GM12878 (cell line): ENCODE measurements around the gene TMEM45A. TPM values are rescaled to one million over a fixed set of nuclear protein-coding genes. Genes with fewer than 3 reads are reported as not detected.

Experiments
- ATAC-seq: fragments of 200-7000 bp; cut with Tn5 transposase; 3 replicates; pipeline ENCODE4 v1.9.1; 2020; ENCODE audit warnings: mild to moderate bottlenecking, moderate library complexity
- BruUV-seq: library from RNA; stranded (reverse); fragments of 400-500 nt; replicated peaks from 2 replicates; lab custom pipeline; 2021; lab: Mats Ljungman, UMichigan
- CTCF ChIA-PET: fragments of 300-600 bp; sonication (Branson Sonifier 250); formaldehyde crosslinking; extraction: SDS; loops from one replicate; lab custom pipeline; 2021; ENCODE audit warnings: inconsistent platforms; lab: Yijun Ruan, JAX
- POLR2A ChIA-PET: fragments of 350-600 bp; formaldehyde crosslinking; extraction: SDS; loops from one replicate; lab custom pipeline; 2021; ENCODE audit warnings: inconsistent platforms; lab: Charles Lee
- RAD21 ChIA-PET: fragments of 300-600 bp; sonication (Branson Sonifier 250); formaldehyde crosslinking; loops from one replicate; lab custom pipeline; 2023; ENCODE audit warnings: antibody characterized with exemption; ENCODE audit not compliant: unreplicated experiment; lab: Charles Lee
- SMC1A ChIA-PET: fragments of 300-600 bp; sonication (Branson Sonifier 250); formaldehyde crosslinking; loops from one replicate; lab custom pipeline; 2023; ENCODE audit not compliant: unreplicated experiment, uncharacterized antibody; lab: Charles Lee
- DNase-seq: peaks from one replicate; pipeline ENCODE4 v3.0.0-alpha.2; 2011; ENCODE audit warnings: low read depth, low spot score
- FAIRE-seq: peaks from 3 replicates; lab custom pipeline; 2011; peaks lifted over from hg19 to GRCh38; lab: Jason Lieb, UNC
- H2AFZ ChIP-seq: 2 replicates; pipeline ENCODE4 v1.6.0; 2011; ENCODE audit warnings: low read depth, low read length, control low read depth; ENCODE audit not compliant: control insufficient read depth
- H3K27ac ChIP-seq: 2 replicates; pipeline ENCODE4 v1.5.1; 2011; ENCODE audit warnings: control low read depth; ENCODE audit not compliant: control insufficient read depth, insufficient read depth
- H3K27me3 ChIP-seq, 2 experiments: replicated peaks in 1 of 2; 2 replicates each; pipeline versions ENCODE4 v1.6.0 to v1.6.1; 2011; ENCODE audit warnings: low read length in 1 of 2; ENCODE audit not compliant: control insufficient read depth in 2 of 2, insufficient read depth in 2 of 2
- H3K36me3 ChIP-seq, 2 experiments: 2 replicates each; pipeline ENCODE4 v1.5.1; 2011; ENCODE audit warnings: low read length in 1 of 2; ENCODE audit not compliant: control insufficient read depth in 2 of 2, insufficient read depth in 2 of 2
- H3K4me1 ChIP-seq: 2 replicates; pipeline ENCODE4 v1.6.1; 2011; ENCODE audit warnings: mild to moderate bottlenecking, low read length, moderate library complexity, mixed read lengths; ENCODE audit not compliant: control insufficient read depth, insufficient read depth
- H3K4me2 ChIP-seq: 2 replicates; pipeline ENCODE4 v1.6.0; 2011; ENCODE audit warnings: control low read depth; ENCODE audit not compliant: control insufficient read depth, insufficient read depth
- H3K4me3 ChIP-seq: fragments of 200-600 bp; sonication (generic); 2 replicates; pipeline ENCODE4 v1.5.1; 2016
- H3K79me2 ChIP-seq: 2 replicates; pipeline ENCODE4 v1.6.0; 2011; ENCODE audit warnings: low read length; ENCODE audit not compliant: control insufficient read depth, insufficient read depth
- H3K9ac ChIP-seq: 2 replicates; pipeline ENCODE4 v1.8.0; 2011; ENCODE audit warnings: low read length, control low read depth, mixed read lengths; ENCODE audit not compliant: control insufficient read depth, insufficient read depth
- H3K9me3 ChIP-seq: replicated peaks from 3 replicates; pipeline ENCODE4 v1.5.1; 2011; ENCODE audit warnings: mild to moderate bottlenecking, low read length; ENCODE audit not compliant: control insufficient read depth, insufficient read depth
- H4K20me1 ChIP-seq: 2 replicates; pipeline ENCODE4 v1.6.0; 2011; ENCODE audit not compliant: control insufficient read depth, insufficient read depth
- CEBPB ChIP-seq, 2 experiments: fragments of 150-350 bp in 1 of 2; IDR thresholded peaks; 2 replicates each; pipeline ENCODE4 v1.6.1; 2012 to 2014; ENCODE audit warnings: low read depth in 2 of 2, low read length in 2 of 2, borderline replicate concordance in 1 of 2, inconsistent platforms in 1 of 2
- CREB1 ChIP-seq: IDR thresholded peaks from 2 replicates; pipeline ENCODE4 v1.6.1; 2012; ENCODE audit warnings: low read depth, mild to moderate bottlenecking, inconsistent platforms
- WGBS: methylation state at CpG from one replicate; pipeline ENCODE4 v1.1.6; 2016; ENCODE audit warnings: low lambda C conversion rate; ENCODE audit not compliant: insufficient replicate concordance, insufficient coverage; ENCODE audit errors: missing lambda C conversion rate; 5-methylcytosine and 5-hydroxymethylcytosine counted together
- in situ Hi-C: fragments of 300-500 bp; cut with MboI; formaldehyde crosslinking; loops from 9 replicates; pipeline ENCODE4 v1.14.3; 2018; ENCODE audit warnings: mixed read lengths
- intact Hi-C: fragments of 100-400 bp; cut with micrococcal nuclease; formaldehyde crosslinking; loops from one replicate; pipeline ENCODE4 v1.14.2; 2022; ENCODE audit not compliant: unreplicated experiment
- polyA plus RNA-seq, 11 experiments: library from polyadenylated mRNA; depleted of rRNA in 4 of 11; unstranded in 6 of 11; stranded (reverse) in 5 of 11; fragments of >200 nt; fragmentation: Nextera tagmentation in 4 of 11; fragmentation: Illumina TruSeq in 1 of 11; extraction: Ambion mirVana in 4 of 11; extraction: Trizol in 1 of 11; gene quantifications; 1 replicate in 1 of 11; 2 replicates in 10 of 11; pipeline versions ENCODE4 v1.2.1 to v1.2.3, GENCODE V29; 2011 to 2016; ENCODE audit warnings: inconsistent platforms in 2 of 11, missing spikeins in 2 of 11, low read depth in 1 of 11
- total RNA-seq, 4 experiments: library from RNA; depleted of rRNA in 3 of 4; stranded (reverse); fragments of >200 nt in 3 of 4; fragmentation: Illumina TruSeq in 1 of 4; extraction: Trizol in 1 of 4; gene quantifications; 2 replicates each; pipeline versions ENCODE4 v1.2.1 to v1.2.3, GENCODE V29; 2013 to 2021
- TF ChIP-seq, protein P1 (sequence below): fragments of 450-650 bp; IDR thresholded peaks from 2 replicates; pipeline ENCODE4 v1.6.1; 2017; ENCODE audit warnings: mild to moderate bottlenecking, moderate library complexity
- TF ChIP-seq, protein P2 (sequence below): fragments of 450-650 bp; IDR thresholded peaks from 2 replicates; pipeline ENCODE4 v1.6.1; 2017; ENCODE audit warnings: mild to moderate bottlenecking

The TMEM45A gene
- total and polyA plus RNA-seq, 10 of the 15 experiments (the other 5 are each of a cell fraction or from before 2014, with no cell fraction given): 0.34 to 5.3 (median 0.83) TPM

DNA sequence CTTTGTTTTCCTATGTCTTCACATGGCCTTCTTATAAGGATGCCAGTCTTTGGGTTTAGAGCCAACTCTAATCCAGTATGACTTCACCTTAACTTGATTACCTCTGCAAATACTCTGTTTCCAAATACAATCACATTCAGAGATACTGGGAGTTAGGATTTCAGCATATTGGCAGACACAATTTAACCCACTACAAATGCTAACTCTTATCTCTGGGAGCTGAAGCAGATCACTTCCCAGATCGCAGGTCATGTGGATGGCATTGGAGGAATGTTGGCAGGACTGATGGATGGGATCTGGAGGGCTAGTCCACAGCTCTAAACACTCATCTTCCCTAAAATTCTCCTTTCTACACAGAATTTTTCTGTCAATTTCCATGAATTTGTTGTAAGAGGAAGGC is 70.8 kb downstream of the TMEM45A start:
- Histone ChIP-seq H3K9ac (no peak overlapping the region), H3K4me2 (no peak overlapping the region)
- TF ChIP-seq CREB1: no peak
- TF ChIP-seq, protein P1, sequence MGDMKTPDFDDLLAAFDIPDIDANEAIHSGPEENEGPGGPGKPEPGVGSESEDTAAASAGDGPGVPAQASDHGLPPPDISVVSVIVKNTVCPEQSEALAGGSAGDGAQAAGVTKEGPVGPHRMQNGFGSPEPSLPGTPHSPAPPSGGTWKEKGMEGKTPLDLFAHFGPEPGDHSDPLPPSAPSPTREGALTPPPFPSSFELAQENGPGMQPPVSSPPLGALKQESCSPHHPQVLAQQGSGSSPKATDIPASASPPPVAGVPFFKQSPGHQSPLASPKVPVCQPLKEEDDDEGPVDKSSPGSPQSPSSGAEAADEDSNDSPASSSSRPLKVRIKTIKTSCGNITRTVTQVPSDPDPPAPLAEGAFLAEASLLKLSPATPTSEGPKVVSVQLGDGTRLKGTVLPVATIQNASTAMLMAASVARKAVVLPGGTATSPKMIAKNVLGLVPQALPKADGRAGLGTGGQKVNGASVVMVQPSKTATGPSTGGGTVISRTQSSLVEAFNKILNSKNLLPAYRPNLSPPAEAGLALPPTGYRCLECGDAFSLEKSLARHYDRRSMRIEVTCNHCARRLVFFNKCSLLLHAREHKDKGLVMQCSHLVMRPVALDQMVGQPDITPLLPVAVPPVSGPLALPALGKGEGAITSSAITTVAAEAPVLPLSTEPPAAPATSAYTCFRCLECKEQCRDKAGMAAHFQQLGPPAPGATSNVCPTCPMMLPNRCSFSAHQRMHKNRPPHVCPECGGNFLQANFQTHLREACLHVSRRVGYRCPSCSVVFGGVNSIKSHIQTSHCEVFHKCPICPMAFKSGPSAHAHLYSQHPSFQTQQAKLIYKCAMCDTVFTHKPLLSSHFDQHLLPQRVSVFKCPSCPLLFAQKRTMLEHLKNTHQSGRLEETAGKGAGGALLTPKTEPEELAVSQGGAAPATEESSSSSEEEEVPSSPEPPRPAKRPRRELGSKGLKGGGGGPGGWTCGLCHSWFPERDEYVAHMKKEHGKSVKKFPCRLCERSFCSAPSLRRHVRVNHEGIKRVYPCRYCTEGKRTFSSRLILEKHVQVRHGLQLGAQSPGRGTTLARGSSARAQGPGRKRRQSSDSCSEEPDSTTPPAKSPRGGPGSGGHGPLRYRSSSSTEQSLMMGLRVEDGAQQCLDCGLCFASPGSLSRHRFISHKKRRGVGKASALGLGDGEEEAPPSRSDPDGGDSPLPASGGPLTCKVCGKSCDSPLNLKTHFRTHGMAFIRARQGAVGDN: no peak
- TF ChIP-seq CEBPB (IDR thresholded peaks at IDR 0.05; ENCODE audit: borderline replicate concordance in 1 of 2, low read depth in 2 of 2, low read length in 2 of 2): no peak
- TF ChIP-seq, protein P2, sequence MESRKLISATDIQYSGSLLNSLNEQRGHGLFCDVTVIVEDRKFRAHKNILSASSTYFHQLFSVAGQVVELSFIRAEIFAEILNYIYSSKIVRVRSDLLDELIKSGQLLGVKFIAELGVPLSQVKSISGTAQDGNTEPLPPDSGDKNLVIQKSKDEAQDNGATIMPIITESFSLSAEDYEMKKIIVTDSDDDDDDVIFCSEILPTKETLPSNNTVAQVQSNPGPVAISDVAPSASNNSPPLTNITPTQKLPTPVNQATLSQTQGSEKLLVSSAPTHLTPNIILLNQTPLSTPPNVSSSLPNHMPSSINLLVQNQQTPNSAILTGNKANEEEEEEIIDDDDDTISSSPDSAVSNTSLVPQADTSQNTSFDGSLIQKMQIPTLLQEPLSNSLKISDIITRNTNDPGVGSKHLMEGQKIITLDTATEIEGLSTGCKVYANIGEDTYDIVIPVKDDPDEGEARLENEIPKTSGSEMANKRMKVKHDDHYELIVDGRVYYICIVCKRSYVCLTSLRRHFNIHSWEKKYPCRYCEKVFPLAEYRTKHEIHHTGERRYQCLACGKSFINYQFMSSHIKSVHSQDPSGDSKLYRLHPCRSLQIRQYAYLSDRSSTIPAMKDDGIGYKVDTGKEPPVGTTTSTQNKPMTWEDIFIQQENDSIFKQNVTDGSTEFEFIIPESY: no peak
- TF ChIP-seq, all 136 proteins: peak for 0
- RAD21 ChIA-PET: interaction anchor here (1.2 kb wide), 1 partner anchor 100 kb away, joined by 3 read pairs; no protein-coding TSS in a partner anchor
- Histone ChIP-seq H3K4me3 (no peak overlapping the region), H2AFZ (no peak overlapping the region), H3K36me3 (no peaks in the 10 kb centered on the region), H3K27ac (no peak overlapping the region), H4K20me1 (no peaks in the 10 kb centered on the region), H3K27me3 (no peaks in the 10 kb centered on the region), H3K79me2 (no peaks in the 10 kb centered on the region), H3K4me1 (no peaks in the 10 kb centered on the region), H3K9me3 (no peaks in the 10 kb centered on the region)
- 0% methylated on average over 1 of the region's 1 CpG for WGBS
- in situ Hi-C loops: no loop called here
- CTCF ChIA-PET: no interaction called here
- no TSS peak for BruUV-seq
- DNase-seq (no peak), FAIRE-seq (no peak), ATAC-seq (no peak)
- SMC1A ChIA-PET: interaction anchor here (0.6 kb wide), 1 partner anchor 362 kb away, joined by 3 read pairs; no protein-coding TSS in a partner anchor
- intact Hi-C loops: no loop called here
- POLR2A ChIA-PET: no interaction called here
